HEK293 (cell line): Measurements from ENCODE around the gene TCHHL1.

Experiments
- SALL2 ChIP-seq: fragments of 450-650 bp; formaldehyde crosslinking; IDR thresholded peaks from 2 replicates; pipeline ENCODE4 v1.5.0; 2017; ENCODE audit warnings: missing biosample characterization, mild to moderate bottlenecking, missing genetic modification characterization, borderline replicate concordance
- ZNF24 ChIP-seq: fragments of 450-650 bp; formaldehyde crosslinking; IDR thresholded peaks from 2 replicates; pipeline ENCODE4 v1.5.1; 2016; ENCODE audit warnings: missing biosample characterization, missing genetic modification characterization
- ZNF248 ChIP-seq: fragments of 450-650 bp; formaldehyde crosslinking; IDR thresholded peaks from 2 replicates; pipeline ENCODE4 v1.5.1; 2017; ENCODE audit warnings: missing biosample characterization, missing genetic modification characterization
- ZNF266 ChIP-seq: fragments of 450-650 bp; formaldehyde crosslinking; IDR thresholded peaks from 2 replicates; pipeline ENCODE4 v1.5.1; 2016; ENCODE audit warnings: missing biosample characterization, missing genetic modification characterization, low read depth
- ZNF530 ChIP-seq: fragments of 450-650 bp; formaldehyde crosslinking; IDR thresholded peaks from 2 replicates; pipeline ENCODE4 v1.5.1; 2016; ENCODE audit warnings: low read depth, missing biosample characterization, missing genetic modification characterization
- ZNF561 ChIP-seq: fragments of 450-650 bp; IDR thresholded peaks from 2 replicates; pipeline ENCODE4 v1.5.1; 2018; ENCODE audit warnings: missing biosample characterization, missing genetic modification characterization, borderline replicate concordance
- TF ChIP-seq, protein P1 (sequence below): fragments of 450-650 bp; formaldehyde crosslinking; IDR thresholded peaks from 2 replicates; pipeline ENCODE4 v1.5.1; 2016; ENCODE audit warnings: missing biosample characterization, missing genetic modification characterization
- TF ChIP-seq, protein P2 (sequence below): fragments of 450-650 bp; formaldehyde crosslinking; conservative IDR thresholded peaks from 2 replicates; pipeline ENCODE4 v1.5.1; 2016; ENCODE audit warnings: low read depth, missing biosample characterization, missing genetic modification characterization
- TF ChIP-seq, protein P3 (sequence below): fragments of 450-650 bp; formaldehyde crosslinking; IDR thresholded peaks from 2 replicates; pipeline ENCODE4 v1.5.1; 2016; ENCODE audit warnings: missing biosample characterization, missing genetic modification characterization

DNA sequence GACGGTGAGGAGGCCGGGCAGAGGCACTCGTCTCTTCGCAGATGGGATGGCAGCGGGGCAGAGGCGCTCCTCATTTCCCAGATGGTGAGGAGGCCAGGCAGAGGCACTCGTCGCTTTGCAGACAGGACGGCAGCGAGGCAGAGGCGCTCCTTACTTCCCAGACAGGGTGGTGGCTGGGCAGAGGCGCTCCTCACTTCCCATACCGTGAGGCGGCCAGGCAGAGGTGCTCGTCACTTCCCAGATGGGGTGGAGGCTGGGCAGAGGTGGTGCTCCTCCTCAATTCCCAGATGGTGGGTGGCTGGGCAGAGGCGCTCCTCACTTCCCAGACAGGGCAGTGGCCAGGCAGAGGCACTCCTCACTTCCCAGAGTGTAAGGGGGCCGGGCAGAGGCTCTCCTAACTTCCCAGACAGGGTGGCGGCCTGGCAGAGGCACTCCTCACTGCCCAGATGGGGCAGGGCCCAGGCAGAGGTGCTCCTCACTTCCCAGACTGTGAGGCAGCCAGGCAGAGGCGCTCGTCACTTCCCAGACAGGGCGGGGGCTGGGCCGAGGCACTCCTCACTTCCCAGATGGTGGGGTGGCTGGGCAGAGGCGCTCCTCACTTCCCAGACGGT is 9.9 kb downstream of the TCHHL1 start:
- TF ChIP-seq, protein P1, sequence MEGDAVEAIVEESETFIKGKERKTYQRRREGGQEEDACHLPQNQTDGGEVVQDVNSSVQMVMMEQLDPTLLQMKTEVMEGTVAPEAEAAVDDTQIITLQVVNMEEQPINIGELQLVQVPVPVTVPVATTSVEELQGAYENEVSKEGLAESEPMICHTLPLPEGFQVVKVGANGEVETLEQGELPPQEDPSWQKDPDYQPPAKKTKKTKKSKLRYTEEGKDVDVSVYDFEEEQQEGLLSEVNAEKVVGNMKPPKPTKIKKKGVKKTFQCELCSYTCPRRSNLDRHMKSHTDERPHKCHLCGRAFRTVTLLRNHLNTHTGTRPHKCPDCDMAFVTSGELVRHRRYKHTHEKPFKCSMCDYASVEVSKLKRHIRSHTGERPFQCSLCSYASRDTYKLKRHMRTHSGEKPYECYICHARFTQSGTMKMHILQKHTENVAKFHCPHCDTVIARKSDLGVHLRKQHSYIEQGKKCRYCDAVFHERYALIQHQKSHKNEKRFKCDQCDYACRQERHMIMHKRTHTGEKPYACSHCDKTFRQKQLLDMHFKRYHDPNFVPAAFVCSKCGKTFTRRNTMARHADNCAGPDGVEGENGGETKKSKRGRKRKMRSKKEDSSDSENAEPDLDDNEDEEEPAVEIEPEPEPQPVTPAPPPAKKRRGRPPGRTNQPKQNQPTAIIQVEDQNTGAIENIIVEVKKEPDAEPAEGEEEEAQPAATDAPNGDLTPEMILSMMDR (tag by site-specific recombination), result no peak
- TF ChIP-seq ZNF248 (tag by site-specific recombination), result no peak
- TF ChIP-seq, protein P2, sequence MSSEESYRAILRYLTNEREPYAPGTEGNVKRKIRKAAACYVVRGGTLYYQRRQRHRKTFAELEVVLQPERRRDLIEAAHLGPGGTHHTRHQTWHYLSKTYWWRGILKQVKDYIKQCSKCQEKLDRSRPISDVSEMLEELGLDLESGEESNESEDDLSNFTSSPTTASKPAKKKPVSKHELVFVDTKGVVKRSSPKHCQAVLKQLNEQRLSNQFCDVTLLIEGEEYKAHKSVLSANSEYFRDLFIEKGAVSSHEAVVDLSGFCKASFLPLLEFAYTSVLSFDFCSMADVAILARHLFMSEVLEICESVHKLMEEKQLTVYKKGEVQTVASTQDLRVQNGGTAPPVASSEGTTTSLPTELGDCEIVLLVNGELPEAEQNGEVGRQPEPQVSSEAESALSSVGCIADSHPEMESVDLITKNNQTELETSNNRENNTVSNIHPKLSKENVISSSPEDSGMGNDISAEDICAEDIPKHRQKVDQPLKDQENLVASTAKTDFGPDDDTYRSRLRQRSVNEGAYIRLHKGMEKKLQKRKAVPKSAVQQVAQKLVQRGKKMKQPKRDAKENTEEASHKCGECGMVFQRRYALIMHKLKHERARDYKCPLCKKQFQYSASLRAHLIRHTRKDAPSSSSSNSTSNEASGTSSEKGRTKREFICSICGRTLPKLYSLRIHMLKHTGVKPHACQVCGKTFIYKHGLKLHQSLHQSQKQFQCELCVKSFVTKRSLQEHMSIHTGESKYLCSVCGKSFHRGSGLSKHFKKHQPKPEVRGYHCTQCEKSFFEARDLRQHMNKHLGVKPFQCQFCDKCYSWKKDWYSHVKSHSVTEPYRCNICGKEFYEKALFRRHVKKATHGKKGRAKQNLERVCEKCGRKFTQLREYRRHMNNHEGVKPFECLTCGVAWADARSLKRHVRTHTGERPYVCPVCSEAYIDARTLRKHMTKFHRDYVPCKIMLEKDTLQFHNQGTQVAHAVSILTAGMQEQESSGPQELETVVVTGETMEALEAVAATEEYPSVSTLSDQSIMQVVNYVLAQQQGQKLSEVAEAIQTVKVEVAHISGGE (tag by site-specific recombination), result no peak
- no peak for TF ChIP-seq SALL2 (tag by site-specific recombination)
- no peak for TF ChIP-seq ZNF24 (tag by site-specific recombination)
- TF ChIP-seq ZNF530 (tag by site-specific recombination), result no peak
- no peak for TF ChIP-seq ZNF266 (tag by site-specific recombination)
- TF ChIP-seq, protein P3, sequence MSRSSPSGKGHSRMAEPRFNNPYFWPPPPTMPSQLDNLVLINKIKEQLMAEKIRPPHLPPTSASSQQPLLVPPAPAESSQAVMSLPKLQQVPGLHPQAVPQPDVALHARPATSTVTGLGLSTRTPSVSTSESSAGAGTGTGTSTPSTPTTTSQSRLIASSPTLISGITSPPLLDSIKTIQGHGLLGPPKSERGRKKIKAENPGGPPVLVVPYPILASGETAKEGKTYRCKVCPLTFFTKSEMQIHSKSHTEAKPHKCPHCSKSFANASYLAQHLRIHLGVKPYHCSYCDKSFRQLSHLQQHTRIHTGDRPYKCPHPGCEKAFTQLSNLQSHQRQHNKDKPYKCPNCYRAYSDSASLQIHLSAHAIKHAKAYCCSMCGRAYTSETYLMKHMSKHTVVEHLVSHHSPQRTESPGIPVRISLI, result no peak
- no peak for TF ChIP-seq ZNF561
